H1 (cell line): Measurements from ENCODE around the gene ADPRH.

Experiments used
- CTCF ChIP-seq, 3 experiments: IDR thresholded peaks; 1 replicate in 2 of 3; 2 replicates in 1 of 3; pipeline versions ENCODE4 v1.5.1 to v1.6.1; 2011; ENCODE audit warnings: low read length in 3 of 3, mild to moderate bottlenecking in 3 of 3, inconsistent platforms in 2 of 3, low read depth in 1 of 3, moderate library complexity in 1 of 3; ENCODE audit not compliant: insufficient read depth in 1 of 3; ENCODE audit errors: control extremely low read depth in 1 of 3
- EP300 ChIP-seq, 2 experiments: IDR thresholded peaks; 1 replicate in 1 of 2; 2 replicates in 1 of 2; pipeline ENCODE4 v1.6.1; 2011 to 2012; ENCODE audit warnings: low read depth in 2 of 2, low read length in 2 of 2, mild to moderate bottlenecking in 2 of 2, borderline replicate concordance in 1 of 2, inconsistent platforms in 1 of 2, moderate library complexity in 1 of 2
- JUN ChIP-seq: IDR thresholded peaks from 2 replicates; pipeline ENCODE4 v1.6.1; 2011; ENCODE audit warnings: low read depth, mild to moderate bottlenecking, improper control_type of control experiment, low read length
- MAFK ChIP-seq: IDR thresholded peaks from 2 replicates; pipeline ENCODE4 v1.6.1; 2012; ENCODE audit warnings: low read depth, mild to moderate bottlenecking, improper control_type of control experiment, low read length
- POLR2A ChIP-seq, 2 experiments: IDR thresholded peaks; 1 replicate in 1 of 2; 2 replicates in 1 of 2; pipeline ENCODE4 v1.6.1; 2011; ENCODE audit warnings: low read depth in 2 of 2, low read length in 2 of 2, mild to moderate bottlenecking in 2 of 2; ENCODE audit errors: control extremely low read depth in 1 of 2

GRCh38 chr3:119596398-119596797 lies 17.1 kb downstream of the ADPRH start:
- TF ChIP-seq POLR2A (IDR thresholded peaks at IDR 0.05; ENCODE audit: control extremely low read depth in 1 of 2, low read depth in 2 of 2, low read length in 2 of 2): no peak
- no peak for TF ChIP-seq CTCF (IDR thresholded peaks at IDR 0.05; ENCODE audit: control extremely low read depth in 1 of 3, insufficient read depth in 1 of 3, low read depth in 1 of 3, low read length in 3 of 3)
- no peak for TF ChIP-seq JUN
- no peak for TF ChIP-seq EP300 (IDR thresholded peaks at IDR 0.05; ENCODE audit: borderline replicate concordance in 1 of 2, low read depth in 2 of 2, low read length in 2 of 2)
- TF ChIP-seq MAFK: no peak
